Activated CD4-positive, alpha-beta T cell treated with anti-CD3 and anti-CD28 coated beads for 48 hours (primary cell): ENCODE results near the gene MRPL3.
"Not testable (repeated sequence)": the region's sequence is repeated elsewhere in the genome, so short reads cannot be mapped to it uniquely, and the experiment has no call there.

Source experiments
- DNase-seq: peaks from one replicate; pipeline ENCODE4 v3.0.0-alpha.2; 2020

MRPL3 gene

DNA sequence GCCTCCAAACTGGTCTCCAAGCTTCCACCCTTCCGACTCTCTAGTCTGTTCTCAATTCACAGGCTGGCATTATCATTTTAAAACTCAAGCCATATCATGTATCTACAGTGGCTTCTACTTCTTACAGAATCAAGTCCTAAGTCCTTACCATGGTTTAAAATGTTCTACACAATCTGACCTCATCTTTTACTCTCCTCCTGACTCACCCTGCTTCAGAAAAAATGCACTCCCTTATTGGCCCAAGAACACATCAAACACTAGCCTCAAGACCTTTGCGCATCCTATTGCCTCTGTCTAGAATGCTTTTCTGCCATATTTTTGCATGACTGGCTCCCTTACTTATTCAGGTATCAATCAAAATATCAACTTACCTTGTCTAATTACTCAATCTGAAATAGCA is 11.0 kb downstream of the MRPL3 start:
- no peak for DNase-seq

DNA sequence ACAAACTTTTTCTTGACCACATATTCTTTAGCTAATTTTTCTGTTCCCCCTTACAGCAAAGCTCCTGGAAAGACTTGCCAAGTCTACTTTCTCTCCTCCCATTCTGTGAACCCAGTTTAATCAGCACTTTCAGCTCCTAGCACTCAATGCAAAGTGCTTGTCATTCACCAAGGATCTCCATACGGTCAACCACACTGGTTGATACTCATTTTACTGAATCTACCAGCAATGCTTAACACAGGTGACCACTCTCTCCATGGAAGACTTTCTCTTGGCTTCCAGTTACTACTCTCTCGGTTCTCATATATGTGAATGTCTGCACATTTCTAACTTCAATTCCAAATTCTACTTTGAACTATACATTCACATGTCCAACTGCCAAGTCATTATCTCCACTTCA is 11.7 kb downstream of the MRPL3 start:
- no peak for DNase-seq

DNA sequence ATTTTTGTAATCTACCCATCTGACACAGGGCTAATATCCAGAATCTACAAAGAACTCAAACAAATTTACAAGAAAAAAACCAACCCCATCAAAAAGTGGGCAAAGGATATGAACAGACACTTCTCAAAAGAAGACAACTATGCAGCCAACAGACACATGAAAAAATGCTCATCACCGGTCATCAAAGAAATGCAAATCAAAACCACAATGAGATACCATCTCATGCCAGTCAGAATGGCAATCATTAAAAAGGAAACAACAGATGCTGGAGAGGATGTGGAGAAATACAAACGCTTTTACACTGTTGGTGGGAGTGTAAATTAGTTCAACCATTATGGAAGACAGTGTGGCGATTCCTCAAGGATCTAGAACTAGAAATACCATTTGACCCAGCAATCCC is 16.2 kb downstream of the MRPL3 start:
- DNase-seq: not testable (repeated sequence)

DNA sequence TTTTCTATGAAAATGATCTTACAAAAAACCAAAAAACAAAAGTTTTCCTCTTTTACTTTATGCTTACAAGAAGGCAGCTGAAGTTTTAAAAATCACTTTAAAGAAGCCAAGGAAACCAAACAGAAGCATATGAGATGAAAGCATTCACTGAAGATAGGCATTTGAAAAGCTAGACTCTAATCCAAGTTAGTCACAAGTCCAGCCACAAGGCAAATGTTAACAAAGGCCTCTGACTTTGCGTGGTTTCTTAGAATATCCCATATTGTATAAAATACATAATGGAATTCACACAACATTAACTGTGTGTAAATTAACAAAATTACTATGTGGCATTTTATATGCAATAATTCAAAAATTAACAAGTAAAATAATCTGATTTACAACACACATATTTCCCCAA is 17.7 kb downstream of the MRPL3 start:
- DNase-seq: no peak

DNA sequence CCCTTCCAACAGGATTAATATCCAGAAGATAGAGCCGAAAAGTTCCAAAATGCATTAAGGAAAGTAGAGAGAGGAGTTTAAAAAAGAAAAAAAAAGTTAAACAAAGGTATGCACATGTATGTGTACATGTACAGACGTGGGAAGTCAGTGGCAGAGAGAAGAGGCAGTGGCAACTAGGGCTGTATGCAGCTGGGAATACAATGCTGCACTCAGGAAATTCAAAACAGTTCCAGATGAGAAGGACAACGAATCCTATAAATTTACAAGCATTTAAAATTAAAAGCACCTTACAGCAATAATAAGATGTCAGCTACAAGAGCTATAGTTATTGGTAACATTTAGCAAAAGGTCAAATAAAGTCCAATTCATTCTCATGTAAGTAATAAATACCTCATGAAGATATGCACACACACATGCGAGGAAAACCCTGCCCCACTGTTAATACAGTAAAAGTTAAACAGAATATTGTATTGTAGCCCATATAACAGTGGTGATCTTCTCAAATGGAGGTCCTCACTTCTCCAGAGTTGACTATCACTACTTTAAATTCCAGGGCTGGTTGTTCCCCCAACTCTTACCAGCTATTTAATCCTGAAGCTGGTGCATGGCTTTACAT is 18.2 kb downstream of the MRPL3 start:
- no peak for DNase-seq

DNA sequence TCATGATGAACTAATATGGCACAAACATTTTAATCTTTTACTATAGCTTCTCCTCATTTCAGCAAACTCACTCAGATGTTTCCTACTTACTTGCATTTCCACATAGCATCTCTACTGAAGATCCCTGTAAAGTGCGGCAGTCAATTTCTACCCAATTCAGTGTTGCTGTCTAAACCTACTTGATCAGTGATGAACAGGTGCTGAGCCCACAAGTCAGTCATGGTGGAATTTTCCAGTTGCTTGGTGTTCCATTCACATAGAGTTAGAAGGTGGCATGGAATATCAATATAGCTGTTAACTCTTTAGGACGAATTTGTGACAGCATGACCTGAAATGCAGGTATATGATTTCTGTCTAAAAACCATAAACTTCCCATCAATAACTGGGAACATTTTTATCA is 22.7 kb downstream of the MRPL3 start:
- DNase-seq: no peak

DNA sequence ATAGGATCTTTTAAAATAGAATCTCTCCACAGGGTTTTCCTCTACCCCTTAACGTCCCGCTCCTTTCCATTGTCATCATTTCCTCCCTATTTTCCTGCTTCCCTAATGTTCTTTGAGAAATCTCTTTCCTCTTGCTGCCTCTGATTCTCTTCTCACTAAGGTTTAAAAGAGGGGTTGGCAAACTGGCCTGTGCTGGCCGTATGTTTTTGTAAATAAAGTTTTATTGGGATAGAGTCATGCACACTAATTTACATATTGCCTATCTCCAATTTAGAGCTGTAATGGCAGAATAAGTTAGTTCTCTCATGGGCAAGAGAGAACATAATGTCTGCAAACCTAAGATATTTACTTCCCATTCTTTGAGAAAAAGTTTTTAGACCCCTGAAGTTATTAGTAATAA is 25.0 kb downstream of the MRPL3 start:
- DNase-seq: no peak

DNA sequence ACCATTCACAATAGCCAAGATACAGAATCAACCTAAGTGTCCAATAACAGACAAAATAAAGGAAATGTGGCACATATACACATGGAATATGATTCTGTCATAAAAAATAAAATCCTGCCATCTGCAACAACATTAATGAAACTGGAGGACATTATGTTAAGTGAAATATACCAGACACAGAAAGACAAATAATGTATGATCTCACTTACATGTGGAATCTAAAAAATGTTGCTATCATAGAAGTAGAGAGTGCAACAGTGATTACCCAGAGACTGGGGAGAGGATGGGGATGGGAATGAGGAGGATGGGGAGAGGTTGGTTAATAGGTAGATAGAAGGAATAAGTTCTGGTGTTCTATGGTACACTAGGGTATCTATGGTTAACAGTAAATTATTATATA is 28.7 kb downstream of the MRPL3 start:
- DNase-seq: no peak

DNA sequence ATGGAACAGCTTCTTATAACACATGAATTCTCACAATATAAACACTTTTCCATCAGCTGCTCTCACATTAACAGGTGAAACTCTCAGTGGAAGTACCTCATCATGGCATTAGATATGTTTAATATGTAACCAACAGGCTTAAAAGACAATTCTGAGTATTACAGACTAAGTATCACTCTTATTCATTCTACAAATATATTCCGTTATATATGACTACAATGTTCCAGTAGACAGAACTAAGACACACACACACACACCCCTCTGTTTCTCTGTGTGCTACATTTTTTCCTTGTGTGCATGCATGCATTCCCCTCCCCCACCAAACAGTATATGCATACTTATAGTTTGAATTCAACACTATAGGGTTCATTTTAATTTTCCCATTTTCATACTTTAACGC is 32.4 kb downstream of the MRPL3 start:
- DNase-seq: no peak

DNA sequence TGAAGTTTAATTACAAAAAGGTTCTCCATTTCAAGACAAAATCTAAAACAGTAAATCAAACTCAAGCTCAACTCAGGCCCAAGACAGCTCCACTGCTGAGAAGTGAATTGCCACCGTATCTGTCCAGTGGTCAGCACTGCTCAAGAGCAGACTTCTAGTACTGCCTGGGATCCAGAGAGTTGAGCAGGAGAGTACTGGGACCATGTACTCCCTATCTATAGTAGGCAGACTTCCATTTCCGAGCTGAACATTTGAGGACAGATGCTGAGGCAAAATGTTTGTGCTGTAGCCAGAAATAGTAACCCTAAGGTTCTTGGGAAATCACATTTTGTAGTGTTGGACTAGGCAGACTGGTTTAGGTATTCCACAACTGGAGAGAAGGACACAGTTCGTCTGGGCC is 44.1 kb downstream of the MRPL3 start:
- no peak for DNase-seq

DNA sequence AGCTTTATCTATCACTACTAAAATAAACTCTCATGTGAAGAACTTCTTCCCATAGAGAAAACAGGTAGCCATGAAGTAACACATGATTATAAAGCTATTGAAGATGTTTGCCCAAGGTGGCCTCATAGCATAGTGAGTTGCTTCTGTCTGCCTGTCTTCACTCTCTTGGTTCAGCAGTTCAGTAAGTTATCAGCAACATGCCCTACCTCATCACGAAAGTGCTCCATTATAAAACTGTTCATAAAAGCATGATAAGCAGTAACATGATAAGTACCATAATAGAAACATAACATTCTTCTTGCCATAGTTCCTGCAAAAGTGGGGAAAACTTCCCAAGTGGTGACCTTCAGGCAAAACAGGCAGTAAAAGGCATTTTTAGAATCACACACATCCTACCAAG is 45.6 kb downstream of the MRPL3 start:
- DNase-seq: no peak

DNA sequence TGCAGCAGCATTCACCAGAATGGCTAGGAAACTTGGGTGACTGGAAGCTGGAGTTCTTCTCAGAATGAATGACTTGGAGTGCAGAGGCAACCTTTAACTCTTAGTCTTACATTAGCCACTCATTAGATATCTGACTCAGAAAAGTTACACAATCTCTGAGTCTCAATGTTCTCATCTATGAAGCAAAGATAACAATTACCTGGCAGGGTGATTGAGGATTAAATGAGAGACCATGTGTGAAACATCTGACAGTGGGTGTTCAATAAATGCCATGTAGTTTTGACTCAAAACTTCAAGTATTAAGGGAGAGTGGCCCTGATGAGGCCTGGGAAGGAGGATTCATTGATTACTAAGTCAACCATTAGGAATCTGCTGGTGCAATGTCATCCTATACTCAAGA is 48.3 kb downstream of the MRPL3 start:
- no peak for DNase-seq

DNA sequence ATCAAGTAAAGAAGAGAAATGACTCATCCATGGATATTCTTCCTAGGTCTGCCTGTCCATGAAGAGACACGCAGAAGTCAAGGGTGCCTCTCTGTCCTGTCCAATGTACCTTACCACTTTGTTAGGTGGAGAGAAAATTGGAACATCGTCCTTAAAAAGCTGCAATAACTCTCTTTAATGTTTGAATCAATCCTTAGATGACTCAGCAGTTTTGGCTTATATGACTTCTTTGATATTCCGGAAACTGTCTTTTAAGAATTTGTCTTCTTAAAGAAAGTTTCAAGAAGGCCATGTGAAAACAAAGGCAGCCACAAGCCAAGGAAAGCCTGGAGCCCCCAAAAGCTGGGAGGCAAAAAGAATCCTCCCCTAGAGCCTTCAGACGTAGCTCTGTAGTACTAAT is 49.2 kb downstream of the MRPL3 start:
- no peak for DNase-seq

DNA sequence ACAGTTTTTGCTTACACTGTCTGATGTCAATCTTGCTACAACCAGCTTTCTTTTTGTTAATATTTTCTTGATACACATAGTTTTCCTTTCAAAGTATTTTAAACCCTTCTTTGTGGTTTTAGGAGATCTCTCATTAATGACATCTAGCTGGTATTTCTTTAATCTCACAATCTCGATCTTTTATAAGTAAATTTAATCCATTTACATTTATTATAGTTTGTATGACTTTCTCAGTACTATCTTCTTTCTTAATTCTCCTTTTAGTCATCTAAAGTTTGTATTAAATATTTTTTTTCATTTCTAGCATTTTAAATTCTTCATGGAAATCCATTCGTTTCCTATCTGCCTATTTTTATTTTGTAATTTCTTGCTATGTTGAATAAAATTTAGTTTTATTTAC is 55.4 kb downstream of the MRPL3 start:
- no peak for DNase-seq

DNA sequence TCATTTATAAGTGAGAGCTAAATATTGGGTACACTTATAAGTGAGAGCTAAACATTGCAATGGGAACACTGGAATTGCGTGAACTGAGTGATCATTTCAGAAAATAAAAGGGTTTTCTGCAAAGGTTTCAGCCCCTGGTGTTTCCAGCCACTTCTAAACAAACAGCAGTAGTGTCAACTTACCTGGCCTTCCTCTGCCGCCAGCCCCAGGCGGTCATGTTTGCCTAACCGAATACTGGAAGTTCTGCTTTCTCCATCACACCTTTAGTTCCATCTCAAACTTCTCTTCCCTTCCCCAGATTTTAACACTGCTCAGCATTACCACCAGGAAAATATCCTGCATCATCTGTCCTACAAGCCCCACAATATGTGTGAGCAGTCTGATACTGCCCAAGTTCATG is 58.6 kb downstream of the MRPL3 start:
- DNase-seq: no peak

DNA sequence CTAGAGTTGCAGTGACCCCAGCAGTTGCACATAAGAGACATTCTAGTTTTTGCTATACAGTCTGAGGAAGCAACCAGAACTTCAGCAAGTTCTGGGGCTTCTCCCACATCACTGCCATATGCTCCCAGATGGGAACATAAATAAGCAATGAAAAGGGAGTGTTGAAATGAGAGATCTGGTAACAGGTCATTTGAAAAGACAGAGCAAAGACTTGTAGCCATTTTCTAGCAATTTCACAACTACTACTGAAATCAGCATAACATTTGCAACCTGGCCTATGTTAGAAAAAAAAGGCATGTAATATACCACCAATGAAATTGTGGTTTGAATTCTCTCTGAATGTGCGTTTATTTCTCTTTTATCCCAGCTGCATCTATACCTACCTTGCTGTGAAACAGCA is 63.7 kb downstream of the MRPL3 start:
- DNase-seq: no peak

DNA sequence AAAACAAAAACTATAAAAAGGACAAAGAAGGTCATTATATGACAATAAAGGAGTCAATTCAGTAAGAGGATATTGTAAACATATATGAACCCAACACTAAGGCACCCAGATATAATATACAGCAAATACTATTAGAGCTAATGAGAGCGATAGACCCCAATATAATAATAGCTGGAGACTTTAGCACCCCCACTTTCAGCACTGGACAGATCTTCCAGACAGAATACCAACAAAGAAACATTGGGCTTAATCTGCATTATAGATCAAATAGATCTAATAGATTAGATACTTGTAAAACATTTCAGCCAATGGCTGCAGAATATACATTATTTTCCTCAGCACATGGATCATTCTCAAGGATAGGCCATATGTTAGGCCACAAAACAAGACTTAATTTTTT is 67.8 kb downstream of the MRPL3 start:
- no peak for DNase-seq

DNA sequence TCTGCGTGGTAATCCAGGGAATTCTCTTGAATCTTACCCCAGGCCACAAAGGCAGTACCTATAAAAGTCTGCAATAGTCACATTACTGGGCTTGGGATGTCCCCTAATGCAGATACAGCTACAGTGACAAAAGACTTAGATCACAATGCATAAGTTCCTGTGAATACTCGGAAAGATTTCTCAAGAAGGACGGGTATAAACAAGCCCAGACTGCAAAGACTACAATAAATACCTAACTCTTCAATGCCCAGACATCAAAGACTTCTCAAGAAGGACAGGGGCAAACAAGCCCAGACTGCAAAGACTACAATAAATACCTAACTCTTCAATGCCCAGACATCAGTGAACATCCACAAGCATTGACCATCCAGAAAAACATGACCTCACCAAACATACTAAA is 70.3 kb downstream of the MRPL3 start:
- DNase-seq: no peak

DNA sequence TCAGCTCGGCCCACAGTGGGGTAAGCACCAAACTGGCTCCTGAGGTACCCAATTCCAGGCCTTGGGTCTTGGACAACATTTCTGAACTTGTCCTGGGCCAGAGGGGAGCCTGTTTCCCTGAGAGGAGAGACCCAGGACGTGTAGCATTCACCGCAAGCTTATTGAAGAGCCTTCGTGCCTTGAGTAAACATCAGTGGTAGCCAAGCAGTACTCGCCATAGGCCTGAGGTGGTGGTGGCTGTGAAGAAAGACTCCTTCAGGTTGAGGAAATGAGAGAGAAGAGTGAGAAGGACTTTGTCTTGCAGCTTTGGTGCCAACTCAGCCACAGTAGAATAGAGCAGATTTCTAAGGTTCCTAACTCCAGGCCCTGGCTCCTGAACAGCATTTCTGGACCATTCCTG is 71.0 kb downstream of the MRPL3 start:
- DNase-seq: no peak

DNA sequence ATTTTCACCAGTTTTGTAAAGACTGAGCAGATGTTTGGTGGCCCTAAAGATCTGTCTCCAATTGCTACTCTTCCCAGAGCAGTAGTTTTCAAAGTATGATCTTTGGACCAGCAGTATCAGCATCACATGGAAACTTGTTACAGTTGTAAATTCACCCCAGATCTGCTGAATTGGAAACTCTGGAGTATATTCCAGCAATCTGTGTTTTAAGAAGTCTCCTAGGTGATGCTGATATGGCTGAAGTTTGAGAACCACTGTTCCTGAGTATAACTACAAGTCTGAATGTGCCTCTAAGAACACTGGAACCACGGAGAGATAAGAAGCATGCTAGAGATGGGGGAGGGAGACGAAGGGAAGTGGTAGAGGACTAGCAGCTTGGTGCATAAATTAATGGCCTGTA is 75.5 kb downstream of the MRPL3 start:
- no peak for DNase-seq

DNA sequence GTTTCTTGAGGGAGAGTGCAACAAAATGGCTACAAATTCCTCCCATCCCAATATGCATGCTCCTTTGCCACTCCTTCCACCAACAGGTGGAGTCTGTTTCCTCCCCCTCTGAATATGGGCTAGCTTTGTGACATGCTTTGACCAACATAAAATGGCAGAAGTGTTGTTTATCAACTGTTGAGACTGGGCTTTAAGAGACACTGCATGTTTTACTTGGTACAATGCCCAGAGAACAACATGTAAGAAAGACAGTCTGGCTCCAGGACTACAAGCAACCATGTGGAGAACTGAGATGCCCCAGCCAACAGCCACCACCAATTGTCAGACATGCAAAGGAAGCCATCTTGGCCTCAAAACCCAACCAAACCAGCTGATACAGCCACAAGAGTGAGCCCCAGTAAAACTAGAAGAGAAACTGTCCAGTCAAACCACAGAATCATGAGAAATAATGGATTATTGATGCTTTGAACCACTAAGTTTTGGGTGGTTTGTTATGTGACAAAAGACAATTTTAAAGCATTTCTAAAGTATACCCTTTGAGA is 80.7 kb downstream of the MRPL3 start:
- DNase-seq: no peak

DNA sequence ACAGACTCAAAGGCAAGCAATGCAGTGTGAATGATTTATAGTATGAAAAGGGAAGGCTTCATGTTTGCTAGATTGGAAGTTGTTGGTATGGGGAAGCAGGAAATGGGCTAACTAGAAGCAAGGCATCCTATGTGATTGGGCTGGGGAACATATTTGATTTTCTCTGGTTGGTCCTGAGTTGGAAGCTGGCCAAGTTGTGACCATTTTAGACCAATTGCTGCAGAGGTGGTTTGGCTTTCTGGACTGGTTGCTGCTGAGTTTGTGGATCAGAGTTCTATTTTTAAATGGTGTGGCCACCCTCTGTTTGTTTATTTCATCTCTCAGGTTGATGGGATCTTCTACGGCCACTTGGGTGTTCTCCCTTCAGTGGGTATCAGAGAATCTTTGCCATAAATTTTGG is 81.5 kb downstream of the MRPL3 start:
- no peak for DNase-seq

DNA sequence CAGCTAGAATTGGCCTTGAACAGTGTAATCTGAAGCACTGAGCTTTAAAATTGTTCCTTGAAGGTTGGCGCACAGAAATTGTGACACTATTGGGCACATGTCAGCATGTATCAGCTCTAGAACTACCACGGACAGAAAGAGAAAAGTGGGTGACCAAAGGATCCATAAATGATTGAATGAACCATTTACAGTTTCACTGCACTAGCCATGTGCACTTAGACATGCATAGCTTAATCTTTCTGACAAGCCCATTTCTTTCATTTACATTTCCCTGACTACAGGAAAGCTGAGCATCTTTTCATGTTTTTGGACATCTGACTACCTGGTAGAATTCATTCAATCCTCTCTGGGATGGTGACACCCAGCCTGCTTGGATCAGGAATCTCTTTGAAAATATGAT is 85.0 kb downstream of the MRPL3 start:
- DNase-seq: no peak
